GM10266 (cell line): ENCODE measurements around the gene KIF5A.
"Not testable (repeated sequence)": the region's sequence is repeated elsewhere in the genome, so short reads cannot be mapped to it uniquely, and the experiment has no call there.

ENCODE experiments used
- DNase-seq: peaks from one replicate; pipeline ENCODE4 v3.0.0; 2012; ENCODE audit errors: extremely low spot score
- CTCF ChIP-seq: IDR thresholded peaks from 2 replicates; pipeline ENCODE4 v1.5.1; 2012; ENCODE audit warnings: mild to moderate bottlenecking, low read depth; ENCODE audit not compliant: control insufficient read depth, insufficient read depth; ENCODE audit errors: missing control alignments

The KIF5A gene

GRCh38 chr12:57514720-57515407 is 35.0 kb upstream of the KIF5A start:
- TF ChIP-seq CTCF: no peak
- no peak for DNase-seq

GRCh38 chr12:57515408-57515933 is 34.4 kb upstream of the KIF5A start:
- DNase-seq: no peak
- TF ChIP-seq CTCF: no peak

GRCh38 chr12:57515934-57516541 is 33.8 kb upstream of the KIF5A start:
- no peak for DNase-seq
- no peak for TF ChIP-seq CTCF

GRCh38 chr12:57516617-57517153 is 33.2 kb upstream of the KIF5A start:
- no peak for DNase-seq
- TF ChIP-seq CTCF: no peak

- no peak for DNase-seq
- no peak for TF ChIP-seq CTCF
These were observed 32.7 kb upstream of the KIF5A start for GRCh38 chr12:57517187-57517586.

- not testable (repeated sequence) for DNase-seq
These were observed 32.1 kb upstream of the KIF5A start for GRCh38 chr12:57517718-57518117.

- no peak for DNase-seq
- TF ChIP-seq CTCF: no peak
These were observed 31.5 kb upstream of the KIF5A start for GRCh38 chr12:57518176-57518919.
